Colon (tissue), 2 donors: ENCODE data around the gene SOX3.

Experiments used
- FAIRE-seq: peaks from 2 replicates; lab custom pipeline; 2012; peaks lifted over from hg19 to GRCh38; lab: Jason Lieb, UNC
- donor health status: control.
- donor health status: control.

Gene SOX3

DNA sequence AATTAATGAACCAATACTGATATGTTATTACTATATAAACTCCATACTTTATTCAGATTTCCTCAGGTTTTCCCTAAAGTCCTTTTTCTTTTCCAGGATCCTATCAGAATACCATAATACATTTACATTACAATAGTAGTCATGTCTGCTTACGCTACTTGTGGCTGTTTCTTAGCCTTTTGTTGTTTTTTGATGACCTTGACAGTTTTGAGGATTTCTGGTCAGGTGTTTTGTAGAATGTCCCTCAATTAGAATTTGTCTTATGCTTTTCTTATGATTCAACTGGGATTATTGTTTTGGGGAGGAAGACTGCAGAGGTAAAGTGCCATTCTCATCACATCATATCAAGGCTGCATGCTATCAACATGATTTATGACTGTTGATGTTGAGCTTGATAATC lies 9.1 kb downstream of the SOX3 start:
- no peak for FAIRE-seq

DNA sequence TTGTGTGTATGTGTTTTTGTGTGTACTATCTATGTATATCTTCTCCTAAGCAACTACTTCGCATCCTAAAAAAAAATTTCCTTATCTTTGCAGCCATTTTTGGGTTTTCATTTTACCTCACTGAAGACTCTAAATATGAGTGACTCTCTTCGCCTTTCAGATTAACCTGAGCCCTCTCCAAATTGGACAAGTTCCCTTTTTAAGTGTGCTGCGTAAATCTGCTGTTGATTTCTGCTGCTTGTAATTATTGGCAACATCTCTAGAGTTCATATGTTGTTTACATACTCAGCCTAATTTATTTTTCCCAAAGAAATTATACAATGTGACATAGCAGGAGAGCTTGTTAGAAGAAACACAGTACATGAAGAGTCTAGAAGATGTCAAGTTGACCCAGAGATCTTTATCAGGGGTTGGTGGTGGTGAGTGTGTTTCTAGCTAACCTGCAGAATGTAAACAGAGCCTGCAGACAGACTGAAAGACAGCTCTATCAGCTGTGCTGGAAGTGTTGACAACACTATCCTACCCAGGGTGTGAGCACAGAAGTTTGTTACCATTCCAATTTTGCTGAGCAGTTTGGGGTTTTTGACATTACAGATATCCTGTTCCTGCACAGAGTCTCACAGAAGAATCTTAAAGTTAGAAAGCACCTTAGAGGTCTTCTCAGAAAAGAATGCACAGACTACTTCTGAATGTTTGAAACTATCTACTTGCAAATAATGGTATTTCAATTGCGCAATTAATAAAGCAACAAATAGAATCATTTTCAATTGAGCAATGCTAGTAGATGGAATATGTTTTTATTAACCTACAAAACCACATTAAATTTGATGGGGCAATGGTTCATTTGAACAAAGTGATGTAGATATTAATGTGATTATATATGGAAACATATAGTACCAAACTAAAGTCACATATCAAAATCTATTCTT lies 12.5 kb downstream of the SOX3 start:
- FAIRE-seq: no peak

- FAIRE-seq: no peak
These were observed 24.1 kb downstream of the SOX3 start for GRCh38 chrX:140480765-140481164.

GRCh38 chrX:140477987-140478386 lies 26.9 kb downstream of the SOX3 start:
- no peak for FAIRE-seq

DNA sequence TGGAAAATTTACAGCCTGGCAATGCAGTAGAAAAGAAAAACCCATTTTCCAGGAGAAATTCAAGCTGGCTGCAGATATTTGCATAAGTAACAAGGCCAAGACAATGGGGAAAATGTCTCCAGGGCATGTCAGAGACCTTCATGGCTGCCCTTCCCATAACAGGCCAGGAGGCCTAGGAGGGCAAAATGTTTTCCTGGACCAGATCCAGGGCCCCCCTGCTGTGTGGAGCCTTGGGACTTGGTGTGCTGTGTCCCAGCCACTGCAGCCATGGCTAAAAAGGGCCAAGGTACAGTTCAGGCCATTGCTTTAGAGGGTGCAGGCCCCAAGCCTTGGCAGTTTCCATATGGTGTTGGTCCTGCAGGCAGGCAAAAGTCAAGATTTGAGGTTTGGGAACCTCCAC lies 29.8 kb downstream of the SOX3 start:
- no peak for FAIRE-seq

- no peak for FAIRE-seq
These were observed 37.7 kb downstream of the SOX3 start for GRCh38 chrX:140467211-140467610.
